ENCODE data around the gene SMC5.

- TF ChIP-seq CTCF (conservative IDR thresholded peaks at IDR 0.05) (no peak), ZFX (IDR thresholded peaks at IDR 0.05) (no peak)
These were observed 145.5 kb downstream of the SMC5 start for GRCh38 chr9:70404261-70404660.

All from C4-2B (cell line).